Medulla oblongata (tissue), 1 donor: ENCODE measurements around the gene SORBS2.
"Not testable (repeated sequence)": the region's sequence is repeated elsewhere in the genome, so short reads cannot be mapped to it uniquely, and the experiment has no call there.

Experiments
- DNase-seq: peaks from one replicate; pipeline ENCODE4 v3.0.0-alpha.2; 2015; ENCODE audit errors: extremely low spot score

SORBS2 gene

DNA sequence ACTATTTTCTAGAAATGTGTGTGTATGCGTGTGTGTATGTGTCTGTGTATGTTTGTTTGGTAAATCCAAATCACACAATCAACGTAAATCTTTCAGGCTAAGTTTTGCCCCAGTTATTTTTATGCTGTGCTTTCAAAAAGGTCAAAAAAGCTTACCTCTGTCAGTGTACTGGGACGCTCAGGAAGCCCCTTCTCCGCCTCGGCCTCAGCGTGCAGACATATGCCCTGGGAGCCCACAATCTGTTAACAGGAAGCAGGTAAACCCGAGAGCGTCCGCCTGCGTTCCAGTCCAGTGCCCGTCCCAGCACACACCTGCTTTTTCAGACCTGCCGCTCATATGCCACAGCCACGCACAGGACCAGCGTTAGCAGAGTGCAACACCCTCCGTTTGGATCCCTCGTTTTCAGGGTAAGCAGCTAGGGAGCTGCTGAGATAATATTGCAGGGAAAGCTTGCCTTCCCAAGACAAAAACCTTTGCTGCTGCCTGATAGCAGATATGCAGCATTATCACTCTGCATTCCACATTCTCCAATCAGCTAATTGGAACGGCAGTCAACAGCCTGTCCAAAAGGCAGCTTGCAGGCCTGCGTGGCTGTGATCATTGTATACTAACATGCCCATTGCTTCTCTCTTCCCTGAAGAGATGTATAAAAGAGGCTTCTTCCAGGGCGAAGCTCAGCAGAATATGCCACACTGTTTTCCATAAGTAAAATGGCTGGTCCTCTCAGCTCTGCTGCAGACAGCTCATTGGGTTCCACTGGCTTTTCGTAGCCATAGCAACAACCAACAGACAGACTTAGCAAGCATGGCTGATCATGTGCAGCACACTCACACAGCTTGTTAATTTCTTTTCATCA, at the start of gene SORBS2:
TSS of gene SORBS2 (minus strand) at position 686 of the 856 bp plus-strand sequence. CDS start 121,623 bp downstream, outside the sequence.
- DNase-seq = peak; percentile 48

- DNase-seq = no peak
Observed at GRCh38 chr4:185859111-185859510, 47.1 kb upstream of the SORBS2 start.

GRCh38 chr4:185857561-185857960, 45.6 kb upstream of the SORBS2 start:
- not testable (repeated sequence) for DNase-seq

DNA sequence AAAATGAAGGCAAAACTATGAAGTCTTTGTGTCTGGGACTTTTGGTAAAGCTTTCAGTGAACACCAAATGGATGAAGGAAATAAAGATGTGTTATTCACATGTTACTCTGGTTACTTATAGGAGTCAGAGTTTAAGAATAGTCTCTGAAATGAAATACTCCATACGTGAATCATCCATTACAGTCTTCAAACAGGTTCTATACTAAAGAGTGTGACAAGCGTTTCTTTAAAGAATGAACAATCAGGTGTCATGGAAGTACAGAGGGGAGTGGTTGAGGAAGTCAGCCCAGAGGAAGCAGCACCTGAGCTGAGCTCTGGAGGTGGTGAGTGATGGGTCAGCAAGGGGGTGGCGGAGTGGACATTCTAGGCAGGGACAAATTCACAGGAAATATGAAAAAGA, 41.8 kb upstream of the SORBS2 start:
- DNase-seq = no peak

DNA sequence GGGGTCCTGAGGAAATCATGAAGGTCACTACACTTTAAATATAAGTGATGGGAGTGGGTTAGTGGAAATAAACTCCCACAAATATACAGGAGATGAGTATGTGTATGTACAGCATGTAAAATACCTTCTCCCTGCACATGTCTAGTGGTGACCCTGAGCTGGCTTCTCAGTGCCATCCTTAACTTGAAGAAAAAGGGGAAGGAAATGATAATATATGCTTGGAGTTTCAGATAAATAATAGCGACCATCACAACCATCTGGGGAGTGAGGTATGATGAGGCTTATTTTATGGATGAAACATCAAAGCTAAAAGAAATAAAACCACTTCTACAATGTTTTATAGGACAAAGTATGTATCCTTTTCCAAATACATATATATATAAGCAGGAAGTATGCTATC, 41.0 kb upstream of the SORBS2 start:
- no peak for DNase-seq

DNA sequence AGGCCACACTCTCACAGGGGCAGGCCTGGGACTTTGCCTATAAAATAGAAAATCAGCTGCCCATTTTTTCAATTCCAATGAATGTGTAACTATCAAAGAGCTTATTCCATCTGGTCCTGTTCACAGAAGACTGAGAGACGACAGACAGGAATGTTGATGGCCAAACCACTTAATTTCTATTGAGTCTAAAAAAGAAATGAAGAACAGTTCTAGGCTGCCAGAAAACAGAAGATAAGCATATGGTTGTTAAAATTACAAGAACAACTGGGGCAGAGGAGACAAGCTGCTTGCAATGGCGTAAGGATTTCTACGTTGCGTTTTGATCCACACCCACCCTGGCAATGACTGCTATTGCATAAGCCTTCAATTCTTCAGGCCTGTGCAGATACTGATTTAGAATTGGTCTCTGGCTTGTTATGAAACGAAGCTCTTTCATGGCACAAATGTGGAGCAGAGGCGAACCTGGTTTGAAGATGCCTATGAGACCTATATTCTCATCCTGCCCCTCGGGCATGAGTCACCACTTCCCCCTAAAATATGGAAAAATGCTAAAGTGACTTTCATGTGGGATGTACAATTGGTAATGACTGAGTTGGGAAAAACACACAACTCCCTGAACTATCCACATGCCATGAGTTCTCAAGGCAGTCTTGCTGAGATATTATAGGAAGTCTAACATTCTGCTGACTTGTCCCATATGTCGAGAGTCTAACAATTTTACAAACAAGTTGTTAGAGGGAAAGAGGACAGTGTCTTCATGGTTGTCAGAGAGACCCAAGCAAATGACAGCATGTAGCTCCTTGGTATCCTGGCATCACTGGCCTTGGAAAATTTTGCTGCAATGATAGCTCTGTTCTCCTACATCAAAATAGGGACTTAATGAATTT, 37.9 kb upstream of the SORBS2 start:
- no peak for DNase-seq

DNA sequence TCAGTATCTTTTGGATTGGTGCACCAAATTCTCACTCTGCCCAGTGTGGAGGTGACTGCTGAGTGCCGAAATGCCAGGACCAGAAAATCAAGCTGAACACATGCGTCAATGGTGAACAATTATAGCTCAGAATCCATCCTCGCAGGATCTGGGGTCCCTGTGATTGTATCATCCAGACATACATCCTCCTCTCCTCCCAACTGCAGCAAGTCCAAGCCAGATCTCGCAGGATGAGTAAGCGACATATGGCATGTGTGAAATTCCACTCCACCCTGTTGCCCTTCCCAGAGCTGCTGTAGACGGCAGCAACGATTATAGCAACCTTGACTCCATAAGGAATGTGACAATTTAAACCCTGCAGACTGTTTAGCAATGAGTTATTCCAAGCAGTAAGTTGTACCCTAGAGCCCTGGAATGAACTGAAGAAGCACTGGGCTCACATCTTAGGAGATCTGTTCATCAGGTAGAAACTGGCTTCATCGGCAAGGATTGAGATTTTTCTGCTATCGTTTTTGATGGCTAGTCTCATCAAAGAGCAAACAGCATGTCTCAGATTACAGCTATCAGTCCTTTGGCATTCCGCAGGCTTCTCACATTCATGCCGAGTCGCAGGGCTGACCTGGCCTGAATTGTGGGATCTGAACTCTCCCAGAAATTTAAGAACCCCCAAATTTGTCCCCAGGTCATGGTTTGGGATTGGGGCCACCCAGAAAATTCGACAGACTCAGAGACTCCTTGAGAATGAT, 35.5 kb upstream of the SORBS2 start:
- DNase-seq = no peak

- DNase-seq = no peak
Observed at GRCh38 chr4:185846505-185847150, 34.6 kb upstream of the SORBS2 start.

DNA sequence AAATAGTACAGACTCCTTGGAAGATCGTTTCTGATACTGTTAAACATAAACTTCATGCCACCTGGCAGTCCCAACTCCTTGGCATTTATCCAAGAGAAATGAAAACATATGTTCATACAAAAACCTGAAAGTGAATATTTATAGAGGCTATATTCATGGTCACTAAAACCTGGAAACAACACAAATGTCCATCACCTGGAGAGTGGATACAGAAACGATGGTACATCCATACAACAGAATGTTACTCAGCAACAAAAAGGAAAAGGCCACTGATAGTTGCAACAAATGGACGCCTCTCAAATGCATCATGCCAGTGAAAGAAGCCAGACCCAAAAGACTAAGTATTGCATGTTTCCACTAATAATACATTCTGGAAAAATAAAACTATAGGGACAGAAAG, 34.0 kb upstream of the SORBS2 start:
- no peak for DNase-seq

- DNase-seq = no peak
Observed at GRCh38 chr4:185841451-185841850, 29.5 kb upstream of the SORBS2 start.

DNA sequence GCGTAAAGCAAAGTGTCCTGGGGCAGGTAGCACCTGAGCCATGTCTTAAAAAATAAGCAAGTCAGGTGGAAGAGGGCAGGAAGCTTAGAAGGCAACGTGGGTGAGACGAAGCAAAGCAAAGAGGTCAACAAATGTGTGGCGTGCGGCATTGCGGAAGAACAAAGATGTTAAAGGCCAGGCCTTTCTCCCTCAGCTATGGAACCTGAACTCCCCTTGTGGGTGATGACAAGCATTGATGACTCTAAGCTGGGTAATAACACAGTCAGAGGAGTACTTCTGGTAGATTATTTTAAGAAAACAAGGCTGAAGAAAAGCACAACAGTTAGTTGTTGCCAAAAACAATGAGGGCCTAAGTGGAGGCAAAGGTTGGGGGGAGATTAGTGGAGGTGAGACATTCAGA, 29.0 kb upstream of the SORBS2 start:
- no peak for DNase-seq

DNA sequence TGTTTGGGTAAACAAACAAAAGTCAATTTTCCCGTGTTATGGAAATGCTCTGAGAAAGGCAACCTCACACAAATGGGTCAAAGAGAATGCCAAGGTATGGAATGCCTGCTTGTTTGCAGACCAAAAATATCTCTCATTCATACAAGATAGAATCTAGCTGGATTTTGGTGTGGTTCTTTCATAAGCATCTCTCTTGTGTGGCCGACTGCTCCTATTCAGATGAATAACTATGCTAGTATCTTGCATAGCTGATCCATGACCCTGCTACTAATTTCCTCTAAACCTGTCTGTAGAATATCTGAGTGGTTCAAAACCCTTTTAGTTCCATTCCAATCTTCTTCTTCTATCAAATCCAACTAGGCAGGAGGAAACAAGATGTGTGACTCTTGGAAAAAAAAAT, 28.2 kb upstream of the SORBS2 start:
- no peak for DNase-seq

- DNase-seq = no peak
Observed at GRCh38 chr4:185839770-185840169, 27.8 kb upstream of the SORBS2 start.

- DNase-seq = peak; percentile 10
Observed at GRCh38 chr4:185839194-185839712, 27.3 kb upstream of the SORBS2 start.

- no peak for DNase-seq
Observed at GRCh38 chr4:185838514-185839193, 26.7 kb upstream of the SORBS2 start.

- DNase-seq = no peak
Observed at GRCh38 chr4:185838104-185838452, 26.1 kb upstream of the SORBS2 start.

GRCh38 chr4:185837415-185838103, 25.6 kb upstream of the SORBS2 start:
- DNase-seq = no peak

DNA sequence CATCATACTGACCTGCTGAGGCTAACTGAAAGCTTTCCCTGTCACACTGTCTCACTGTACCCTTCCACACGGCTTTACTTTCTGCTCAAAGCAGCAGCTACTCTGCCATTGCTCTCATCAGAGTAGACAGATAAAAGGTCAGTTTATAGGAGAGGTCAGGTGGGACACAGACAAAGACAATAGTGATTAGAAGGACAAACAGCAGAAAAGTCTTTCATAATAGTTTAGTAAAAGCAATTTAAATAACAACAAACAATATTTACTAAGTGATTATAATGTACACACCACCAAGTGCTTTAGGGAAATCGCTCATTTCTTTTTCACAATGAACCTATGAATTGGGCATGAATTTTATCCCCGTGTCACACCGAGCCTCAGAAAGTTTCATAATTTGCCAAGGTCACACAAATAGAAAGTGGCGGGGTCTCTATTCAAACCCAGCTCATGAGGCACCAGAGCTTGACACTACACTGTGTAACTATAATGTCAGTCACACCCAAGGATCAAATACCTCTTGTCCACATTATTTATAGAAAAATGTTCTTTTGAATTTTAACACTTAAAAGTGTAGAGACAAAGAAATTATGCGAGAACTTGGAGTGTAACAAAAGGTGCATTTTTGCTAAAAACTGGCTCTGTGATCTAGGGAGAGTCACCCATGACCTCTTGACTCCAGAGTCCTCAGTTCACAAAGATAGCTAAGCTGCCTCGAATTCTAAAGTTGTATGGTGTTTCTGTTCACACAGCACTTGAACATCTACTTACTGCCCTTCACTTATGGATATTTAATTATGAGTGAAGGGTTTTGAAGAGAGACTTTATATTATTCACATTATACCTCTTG, 24.5 kb upstream of the SORBS2 start:
- DNase-seq = no peak

GRCh38 chr4:185835814-185836213, 23.8 kb upstream of the SORBS2 start:
- no peak for DNase-seq
